GM12892 (cell line): ENCODE measurements around the gene EFS.

Experiments
- DNase-seq: peaks from one replicate; pipeline ENCODE4 v3.0.0; 2011; ENCODE audit not compliant: insufficient read length
- FAIRE-seq: peaks from 2 replicates; lab custom pipeline; 2011; peaks lifted over from hg19 to GRCh38; lab: Jason Lieb, UNC
- POLR2A ChIP-seq: IDR thresholded peaks from 2 replicates; pipeline ENCODE4 v1.6.1; 2011; ENCODE audit warnings: low read depth, low read length, control low read depth
- POLR2AphosphoS5 ChIP-seq: IDR thresholded peaks from 2 replicates; pipeline ENCODE4 v1.6.1; 2011; ENCODE audit warnings: low read depth, low read length, control low read depth
- TAF1 ChIP-seq: IDR thresholded peaks from 2 replicates; pipeline ENCODE4 v1.6.1; 2011; ENCODE audit warnings: low read depth, mild to moderate bottlenecking, control low read depth, low read length, borderline replicate concordance

The EFS gene

DNA sequence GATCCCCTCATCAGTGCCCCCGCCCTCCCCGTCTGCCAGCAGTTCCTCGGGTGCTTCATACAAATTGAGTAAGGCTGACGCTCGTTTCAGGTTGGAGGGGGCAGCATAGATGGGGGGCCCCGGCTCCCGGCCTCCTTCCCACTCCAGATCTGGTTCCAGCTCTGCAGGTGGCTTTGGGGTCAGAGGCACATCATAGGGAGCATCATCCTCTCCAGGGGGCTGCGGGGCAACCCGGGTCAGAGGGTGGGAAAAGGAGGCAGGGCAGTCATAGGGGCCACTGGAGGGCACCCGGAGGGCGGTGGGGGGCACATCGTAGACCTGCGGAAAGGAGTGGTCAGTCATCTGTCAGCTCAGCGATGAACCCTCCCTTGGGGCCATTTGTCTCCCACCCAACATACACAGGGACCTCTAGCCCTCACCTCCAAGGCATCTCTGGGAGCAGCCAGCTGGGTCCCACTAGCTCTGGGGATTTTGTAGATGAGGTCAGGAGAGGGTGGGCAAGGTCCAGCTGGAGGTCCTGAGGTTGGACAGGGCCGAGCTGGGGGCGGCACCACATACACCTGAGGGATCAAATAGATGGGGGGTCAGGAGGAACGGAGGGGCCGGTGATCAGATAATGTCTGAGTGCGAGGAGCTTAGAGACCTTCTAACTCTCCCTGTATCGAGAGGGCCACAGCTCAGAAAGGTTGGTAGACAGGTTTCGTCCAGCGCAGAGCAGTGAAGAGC, 5.1 kb downstream of the EFS start:
- FAIRE-seq (no peak), DNase-seq (no peak)
- TF ChIP-seq POLR2AphosphoS5 (no peak), POLR2A (no peak), TAF1 (no peak)

DNA sequence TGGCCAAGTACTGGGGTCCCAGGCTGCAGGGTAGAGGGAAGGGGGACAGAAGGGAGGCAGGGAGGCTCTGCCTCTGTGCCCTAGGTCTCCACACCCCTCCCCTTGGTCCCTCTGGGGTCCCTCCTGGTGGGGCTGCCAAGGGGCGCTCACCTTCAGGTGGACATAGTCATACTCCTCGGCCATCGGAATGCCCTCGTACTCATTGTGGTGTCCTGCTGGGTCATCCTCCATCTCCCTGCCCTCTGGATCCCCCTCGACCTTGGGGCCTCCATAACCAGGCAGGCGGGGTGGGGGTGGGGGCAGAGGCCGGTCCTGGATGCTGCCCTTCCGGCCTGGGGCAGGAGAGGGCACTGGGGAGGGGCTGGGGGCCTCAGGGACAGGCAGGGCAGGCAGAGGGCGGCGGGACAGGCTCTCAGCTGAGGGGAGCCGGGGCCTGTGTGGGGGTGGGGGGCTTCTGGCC, 5.8 kb downstream of the EFS start:
- no peak for FAIRE-seq
- TF ChIP-seq POLR2A (no peak), TAF1 (no peak), POLR2AphosphoS5 (no peak)
- no peak for DNase-seq

DNA sequence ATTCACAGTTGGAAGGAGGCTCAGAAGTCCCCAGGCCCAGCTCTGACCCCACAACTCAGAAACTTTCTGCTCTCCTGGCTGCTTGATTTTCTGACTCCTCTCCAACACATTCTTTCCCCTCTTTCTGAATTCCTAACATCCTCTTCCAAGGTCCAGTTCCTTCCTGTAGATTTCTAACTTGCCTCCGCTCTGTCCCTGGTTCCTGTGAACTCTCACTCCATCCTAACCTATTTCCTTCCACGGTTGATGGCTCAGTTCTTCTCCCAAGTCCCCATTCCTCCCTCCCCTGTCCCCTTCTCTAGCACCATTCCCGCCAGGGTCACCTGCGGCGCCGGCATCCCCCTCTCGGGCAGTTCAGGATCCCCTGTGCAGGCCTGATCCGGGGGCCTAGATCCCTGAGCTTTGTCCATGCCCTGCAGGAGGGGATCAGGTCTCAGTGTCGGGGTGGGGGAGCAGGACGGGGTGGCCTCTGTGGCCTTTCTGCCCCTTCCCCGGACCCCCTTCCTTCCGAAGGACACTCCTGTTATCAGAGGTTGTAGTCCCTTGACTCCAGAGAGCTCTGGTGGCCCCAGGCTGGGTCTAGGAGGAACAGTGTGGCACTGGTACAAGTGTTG, 6.3 kb downstream of the EFS start:
- no peak for TF ChIP-seq POLR2AphosphoS5
- no peak for TF ChIP-seq TAF1
- TF ChIP-seq POLR2A = no peak
- FAIRE-seq = no peak
- DNase-seq = no peak

DNA sequence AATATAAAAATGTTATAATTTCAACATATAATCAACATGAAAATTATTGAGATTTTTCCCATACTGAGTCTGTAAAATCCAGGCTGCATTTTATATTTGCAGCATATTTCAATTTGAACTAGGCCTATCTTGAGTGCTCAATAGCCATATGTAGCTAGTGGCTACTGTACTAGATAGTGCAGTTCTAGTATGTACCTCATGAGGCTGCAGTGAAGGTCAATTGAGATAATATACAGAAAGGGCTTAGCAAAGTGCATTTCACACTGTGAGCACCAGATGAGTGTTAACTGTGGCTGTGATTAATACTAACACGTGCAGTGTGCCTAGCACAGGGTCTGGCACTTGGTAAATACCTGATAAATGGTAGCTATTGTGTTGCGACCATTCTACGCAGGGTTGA, 6.9 kb downstream of the EFS start:
- FAIRE-seq (no peak), DNase-seq (no peak)
- TF ChIP-seq POLR2A (no peak), POLR2AphosphoS5 (no peak), TAF1 (no peak)

DNA sequence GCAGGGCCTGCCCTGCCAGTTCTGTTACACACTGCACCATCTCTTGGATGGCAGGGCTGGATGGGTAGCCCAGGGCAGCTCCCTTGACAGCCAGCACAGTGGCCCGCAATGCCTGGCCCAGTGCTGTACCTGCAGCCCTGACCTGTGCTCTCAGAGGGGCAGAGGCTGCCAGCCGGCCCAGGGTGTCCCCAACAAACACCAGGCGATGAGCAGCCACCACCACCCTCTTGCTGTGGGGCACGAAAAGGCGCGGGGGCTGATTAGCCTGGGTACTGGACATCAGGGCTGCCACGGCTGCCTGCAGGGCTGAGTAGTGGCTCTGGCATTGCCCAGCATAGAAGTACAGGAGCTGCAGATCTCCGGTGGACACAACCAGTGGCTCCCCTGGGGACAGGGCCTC, 7.7 kb downstream of the EFS start:
- DNase-seq (no peak), FAIRE-seq (no peak)

DNA sequence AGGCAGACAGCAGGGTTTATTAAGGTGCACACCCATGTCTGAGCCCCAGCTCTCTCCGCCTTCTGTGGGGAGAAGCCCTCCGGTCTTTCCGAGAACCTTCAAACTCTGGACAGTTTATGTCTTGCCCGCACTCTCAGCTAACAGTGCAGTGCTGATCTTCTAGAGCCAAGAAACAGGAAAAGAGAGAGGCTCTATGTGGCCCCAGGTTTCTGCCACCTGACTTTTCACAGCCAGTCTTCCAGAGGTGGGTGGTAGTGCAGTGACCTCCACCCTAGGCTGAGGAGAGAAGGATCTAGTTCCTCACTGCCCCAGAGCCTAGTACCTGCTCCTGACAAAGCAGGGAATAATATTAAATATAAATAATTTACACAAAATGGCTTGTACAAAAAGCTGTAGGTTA, 8.3 kb downstream of the EFS start:
- TF ChIP-seq POLR2A (no peak), POLR2AphosphoS5 (no peak), TAF1 (no peak)

More for the DNA sequence above, 7.7 kb downstream of the EFS start:
- TF ChIP-seq POLR2AphosphoS5 (no peak), TAF1 (no peak), POLR2A (no peak)

DNA sequence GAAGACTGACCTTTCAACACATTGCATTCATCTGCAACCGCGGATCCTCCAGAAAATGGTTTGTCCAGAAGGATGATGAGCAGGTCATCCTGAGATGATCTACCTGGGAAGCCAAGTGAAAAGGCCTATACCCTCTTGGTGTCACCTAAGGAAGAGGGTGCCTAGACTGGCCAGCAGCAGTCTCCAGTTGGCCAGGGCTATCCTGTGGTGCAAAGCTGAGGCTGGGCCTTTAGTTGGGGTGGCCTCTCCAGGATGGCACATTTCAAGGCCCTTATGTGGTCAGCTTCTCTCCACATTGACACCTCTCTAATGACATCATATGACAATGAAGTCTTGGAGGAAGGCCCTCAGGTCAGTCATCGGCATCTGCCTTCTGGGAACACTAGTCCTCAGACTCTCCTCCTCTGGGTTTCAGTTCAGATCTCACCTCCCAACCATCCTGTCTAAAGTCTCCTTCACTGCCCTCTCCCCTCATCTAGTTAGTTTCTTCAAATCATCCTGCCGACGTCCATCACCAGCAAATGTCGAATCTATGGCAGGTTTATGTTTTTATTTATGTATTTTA, 9.0 kb downstream of the EFS start:
- DNase-seq (no peak), FAIRE-seq (no peak)
- TF ChIP-seq POLR2A (no peak), POLR2AphosphoS5 (no peak), TAF1 (no peak)

More for the DNA sequence above, 8.3 kb downstream of the EFS start:
- FAIRE-seq = no peak
- no peak for DNase-seq

DNA sequence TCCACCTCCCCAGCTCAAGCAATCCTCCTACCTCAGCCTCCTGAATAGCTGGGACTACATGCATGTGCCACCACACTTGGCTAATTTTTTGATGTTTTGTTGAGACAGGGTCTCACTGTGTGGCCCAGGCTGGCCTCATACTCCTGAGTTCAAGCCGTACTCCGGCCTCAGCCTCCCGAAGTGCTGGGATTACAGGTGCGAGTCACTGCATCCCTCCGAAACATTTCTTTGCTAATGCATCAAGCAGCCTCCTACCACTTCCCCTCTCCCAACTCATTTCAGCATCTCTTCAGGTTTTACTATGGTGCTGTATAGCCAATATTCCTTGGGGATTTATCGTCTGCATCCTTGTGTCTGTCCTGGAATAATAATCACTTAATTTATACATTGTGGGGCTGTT, 10.0 kb downstream of the EFS start:
- no peak for DNase-seq
- no peak for FAIRE-seq
- TF ChIP-seq TAF1 (no peak), POLR2A (no peak), POLR2AphosphoS5 (no peak)

DNA sequence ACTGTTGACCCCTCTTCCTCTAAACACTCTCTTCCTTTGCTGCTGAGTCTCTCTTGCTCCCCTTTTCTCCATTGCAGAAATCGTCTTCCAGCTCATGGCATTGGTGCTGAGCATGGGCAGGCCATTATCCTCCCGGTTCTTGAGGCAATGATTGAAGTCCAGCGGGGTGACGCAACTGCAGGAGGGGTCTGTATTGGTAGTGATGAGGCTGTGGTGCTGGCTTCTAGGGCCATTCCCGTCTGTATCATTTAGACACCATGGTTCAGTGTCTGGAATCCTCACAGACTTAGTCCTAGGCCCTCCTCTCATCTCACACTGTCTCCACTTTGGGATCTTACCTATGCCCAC, 11.6 kb downstream of the EFS start:
- TF ChIP-seq POLR2AphosphoS5 (no peak), POLR2A (no peak), TAF1 (no peak)
- DNase-seq = no peak
- no peak for FAIRE-seq

DNA sequence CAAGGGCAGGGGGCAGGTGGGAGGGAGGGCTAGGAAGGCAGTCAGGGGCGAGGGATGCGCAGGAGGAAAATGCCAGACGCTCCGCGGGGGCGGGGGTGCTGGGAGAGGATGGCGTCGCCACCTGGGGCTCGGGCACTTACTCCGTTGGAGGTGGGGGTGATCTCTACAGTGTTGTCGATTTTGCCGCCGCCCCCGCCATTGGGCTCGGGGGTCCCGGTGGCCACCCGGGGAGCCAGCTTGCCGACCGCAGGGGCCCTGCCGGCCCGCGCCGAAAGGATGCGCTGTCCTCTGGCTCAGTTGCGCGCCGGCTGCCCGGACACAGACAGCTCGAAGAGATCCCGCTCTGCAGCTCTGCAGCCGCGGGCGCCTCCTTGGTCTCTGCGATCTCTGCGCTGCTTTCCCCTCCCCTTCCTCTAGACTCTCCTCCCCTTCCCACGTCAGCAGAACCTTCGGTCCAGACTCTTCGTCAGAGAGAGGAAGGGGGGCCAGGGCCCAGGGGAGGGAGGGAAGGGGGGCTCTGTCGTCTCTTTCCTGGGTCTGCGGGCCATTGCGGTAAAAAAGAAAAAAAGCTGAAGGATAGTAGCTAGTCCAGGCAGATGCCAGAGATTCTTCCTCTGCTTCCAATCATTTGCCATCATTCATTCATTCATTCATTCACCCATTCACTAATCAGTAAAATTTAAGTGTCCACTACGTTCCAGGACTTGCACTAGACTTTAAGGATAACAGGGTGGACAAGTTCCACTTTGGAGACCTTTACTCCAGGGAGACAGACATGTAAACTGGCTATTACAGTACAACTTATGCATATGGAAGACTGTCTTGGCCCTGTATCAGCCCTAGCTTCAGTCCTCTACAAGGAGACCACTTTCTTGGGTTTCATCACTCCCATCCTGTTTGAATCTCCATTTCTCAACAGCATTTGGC, 12.2 kb downstream of the EFS start, which contains the start of gene SLC22A17:
Gene SLC22A17 (minus strand): TSS at position 382 of the 927 bp plus-strand sequence.
- DNase-seq (no peak), FAIRE-seq (no peak)
- no peak for TF ChIP-seq POLR2AphosphoS5
- no peak for TF ChIP-seq TAF1
- TF ChIP-seq POLR2A = no peak
